ENCODE data around the gene UGT1A5.

Gene UGT1A5

DNA sequence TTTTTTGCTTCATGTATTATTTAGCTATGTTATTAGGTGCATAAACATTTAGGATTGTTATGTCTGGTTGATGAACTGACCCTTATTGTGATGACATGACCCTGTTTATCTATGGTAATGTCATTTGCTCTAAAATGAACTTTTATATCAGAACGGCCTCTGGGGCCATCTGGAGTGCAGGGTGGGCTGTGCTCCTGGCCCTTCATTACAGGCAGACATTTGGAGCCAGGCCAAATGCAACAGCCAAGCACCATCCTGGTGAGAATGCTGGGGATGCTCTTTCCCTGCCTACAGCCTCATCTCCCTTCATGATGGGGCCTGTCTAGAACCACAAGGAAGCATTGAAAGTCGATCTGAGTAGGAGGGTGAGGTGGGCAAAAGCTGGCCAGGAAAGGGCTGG is 103.6 kb downstream of the UGT1A5 start:
- TF ChIP-seq GATA3 (IDR thresholded peaks at IDR 0.05; ENCODE audit: low read depth, low read length) (no peak), GATA2 (IDR thresholded peaks at IDR 0.05; ENCODE audit: low read depth, low read length) (no peak)

- TF ChIP-seq GATA2 (IDR thresholded peaks at IDR 0.05; ENCODE audit: low read depth, low read length) (no peak), GATA3 (IDR thresholded peaks at IDR 0.05; ENCODE audit: low read depth, low read length) (no peak)
Observed at GRCh38 chr2:233816771-233817170, 104.1 kb downstream of the UGT1A5 start.

DNA sequence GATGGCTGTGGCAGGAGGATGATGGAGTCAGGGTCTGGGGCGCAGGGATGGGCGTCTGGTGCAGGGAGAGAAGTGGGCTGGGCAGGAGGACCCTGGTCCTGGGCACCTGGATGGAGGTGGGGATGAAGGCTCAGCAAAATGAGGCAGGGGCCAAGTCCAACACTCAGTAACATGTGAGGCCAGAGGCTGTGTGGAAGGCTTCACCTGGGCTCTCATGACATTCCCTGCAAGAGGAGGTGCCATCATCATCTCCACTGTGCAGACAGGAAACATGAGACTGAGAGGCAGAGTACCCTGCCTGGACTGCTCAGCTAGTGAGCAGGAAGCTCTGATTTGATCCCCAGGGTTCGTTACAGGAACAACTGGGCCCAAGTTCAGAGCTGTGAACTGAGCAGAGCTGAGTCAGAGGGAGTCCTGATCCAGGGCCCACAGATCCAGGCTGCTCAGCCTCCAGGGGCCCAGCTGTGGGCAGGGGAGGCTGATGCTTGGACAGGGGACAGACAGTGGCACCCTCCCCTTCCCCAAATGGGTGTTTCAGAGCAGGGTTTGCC is 104.7 kb downstream of the UGT1A5 start:
- no peak for TF ChIP-seq GATA2 (IDR thresholded peaks at IDR 0.05; ENCODE audit: low read depth, low read length)

DNA sequence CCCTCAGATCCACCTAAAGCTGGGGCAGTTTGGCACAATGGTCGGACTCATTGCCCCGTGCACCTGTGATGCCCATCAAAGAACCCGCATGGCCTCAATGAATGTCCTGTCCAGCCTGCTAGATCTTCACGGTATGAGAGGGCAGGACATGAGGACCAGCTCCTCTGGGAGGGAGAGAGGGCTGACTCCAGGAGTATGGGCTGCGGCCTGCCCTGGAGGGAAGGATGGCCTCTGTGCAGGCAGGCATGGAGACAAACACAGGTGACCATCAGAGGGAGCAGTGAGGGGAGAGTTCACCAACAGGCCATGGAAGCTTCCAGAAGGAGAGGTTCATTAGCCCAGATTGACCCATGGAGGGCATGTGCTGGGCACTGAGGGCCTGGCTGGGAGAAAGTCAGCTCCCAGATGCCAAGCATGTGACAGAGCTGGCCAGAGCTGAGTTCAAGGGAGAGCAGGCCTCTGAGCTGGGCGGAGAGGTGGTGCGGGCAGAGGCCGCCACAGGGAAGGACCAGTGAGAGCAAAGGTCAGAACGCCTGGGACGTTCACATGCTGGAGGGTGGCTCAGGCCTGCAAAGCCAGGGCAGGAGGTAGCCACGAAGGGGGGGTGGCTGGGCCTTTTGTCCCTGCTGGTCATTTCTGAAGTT is 105.4 kb downstream of the UGT1A5 start:
- no peak for TF ChIP-seq GATA2 (IDR thresholded peaks at IDR 0.05; ENCODE audit: low read depth, low read length)
- no peak for TF ChIP-seq GATA3 (IDR thresholded peaks at IDR 0.05; ENCODE audit: low read depth, low read length)

GRCh38 chr2:233818639-233819621 is 106.2 kb downstream of the UGT1A5 start:
- TF ChIP-seq GATA3 (IDR thresholded peaks at IDR 0.05; ENCODE audit: low read depth, low read length), result no peak
- no peak for TF ChIP-seq GATA2 (IDR thresholded peaks at IDR 0.05; ENCODE audit: low read depth, low read length)

DNA sequence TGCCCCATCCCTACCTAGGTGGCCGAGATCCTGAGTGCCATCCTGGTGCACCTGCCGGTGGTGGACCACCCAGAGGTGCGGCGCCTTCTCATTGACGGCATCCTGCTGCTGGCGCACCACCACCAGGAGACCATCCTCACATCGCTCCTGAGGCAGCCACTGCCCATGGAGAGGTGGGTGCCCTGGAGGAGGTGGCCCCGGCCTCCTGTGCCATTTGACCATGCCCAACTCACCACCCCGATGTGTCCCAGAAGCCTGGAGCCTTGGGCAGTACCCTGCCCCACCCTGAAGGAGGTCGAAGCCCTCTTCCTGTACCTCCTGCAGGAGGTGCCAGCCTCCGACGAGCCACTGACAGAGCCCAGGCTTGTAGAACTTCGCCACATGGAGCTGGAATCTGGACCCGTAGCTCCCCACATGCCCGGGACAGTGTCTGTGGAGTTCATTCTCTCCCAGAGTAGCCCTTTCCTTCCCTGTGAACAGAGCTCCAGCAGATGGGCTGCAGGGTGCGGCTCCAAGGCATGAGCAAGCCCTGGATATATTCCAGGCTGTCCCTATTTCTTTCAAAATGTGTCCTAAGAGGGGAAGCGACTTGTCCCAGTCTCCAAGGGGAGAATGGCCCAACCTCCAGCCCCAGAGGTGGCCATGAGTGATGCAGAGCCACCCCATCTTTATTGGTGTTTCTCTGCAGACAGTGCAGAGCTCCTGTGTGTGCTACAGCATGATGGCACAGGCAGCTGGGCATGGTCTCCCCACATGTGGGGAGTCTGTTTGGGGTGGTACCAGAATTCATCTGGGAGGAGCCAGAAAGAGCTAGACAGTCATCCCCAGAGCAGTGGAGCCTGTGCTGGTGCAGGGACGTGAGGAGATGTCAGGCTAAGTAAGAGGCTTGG is 107.4 kb downstream of the UGT1A5 start:
- TF ChIP-seq GATA2 (IDR thresholded peaks at IDR 0.05; ENCODE audit: low read depth, low read length) (no peak), GATA3 (IDR thresholded peaks at IDR 0.05; ENCODE audit: low read depth, low read length) (no peak)

GRCh38 chr2:233820774-233821105 is 108.0 kb downstream of the UGT1A5 start:
- TF ChIP-seq GATA2 (IDR thresholded peaks at IDR 0.05; ENCODE audit: low read depth, low read length) (no peak), GATA3 (IDR thresholded peaks at IDR 0.05; ENCODE audit: low read depth, low read length) (no peak)

- TF ChIP-seq GATA2 (IDR thresholded peaks at IDR 0.05; ENCODE audit: low read depth, low read length) (no peak), GATA3 (IDR thresholded peaks at IDR 0.05; ENCODE audit: low read depth, low read length) (no peak)
Observed at GRCh38 chr2:233821196-233821595, 108.5 kb downstream of the UGT1A5 start.

- no peak for TF ChIP-seq GATA3 (IDR thresholded peaks at IDR 0.05; ENCODE audit: low read depth, low read length)
- TF ChIP-seq GATA2 (IDR thresholded peaks at IDR 0.05; ENCODE audit: low read depth, low read length), result no peak
Observed at GRCh38 chr2:233821709-233822100, 109.0 kb downstream of the UGT1A5 start.

DNA sequence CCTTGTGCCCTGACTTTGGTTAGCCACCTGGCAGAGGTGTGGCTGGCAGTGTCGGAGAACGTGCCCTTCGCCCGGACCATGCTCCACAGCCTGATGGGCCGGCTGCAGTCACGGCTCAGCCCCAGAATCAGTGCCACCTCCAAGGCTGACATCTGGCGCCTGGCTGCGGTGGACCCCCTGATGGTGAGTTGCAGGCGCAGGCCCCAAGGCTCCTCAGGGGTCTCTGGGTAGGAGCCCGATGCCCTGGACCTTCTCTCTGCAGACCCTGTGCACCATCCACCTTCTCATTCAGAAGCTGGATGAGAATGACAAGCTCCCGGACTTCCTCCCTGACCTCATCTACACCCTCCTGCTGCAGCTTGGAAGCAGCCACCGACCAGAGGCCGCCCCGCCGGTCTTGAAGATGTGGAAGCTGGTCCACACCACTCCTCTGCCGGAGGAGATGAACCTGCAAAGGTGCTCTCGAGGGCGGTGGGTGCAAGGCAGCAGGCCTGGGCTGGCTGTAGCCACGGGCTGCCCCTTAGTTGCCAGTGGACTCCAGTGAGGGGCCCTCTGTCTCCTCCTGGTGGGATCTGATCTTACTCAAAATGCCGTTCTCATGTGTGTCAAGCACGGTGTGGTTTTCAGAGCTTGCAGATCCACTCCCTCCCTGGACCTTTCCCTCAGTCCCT is 109.5 kb downstream of the UGT1A5 start:
- TF ChIP-seq GATA2 (IDR thresholded peaks at IDR 0.05; ENCODE audit: low read depth, low read length), result no peak
- TF ChIP-seq GATA3 (IDR thresholded peaks at IDR 0.05; ENCODE audit: low read depth, low read length), result no peak

Measured in SH-SY5Y (cell line).